ENCODE results near the gene ZNF280D.
"Not testable (repeated sequence)": the region's sequence is repeated elsewhere in the genome, so short reads cannot be mapped to it uniquely, and the experiment has no call there.

The ZNF280D gene

DNA sequence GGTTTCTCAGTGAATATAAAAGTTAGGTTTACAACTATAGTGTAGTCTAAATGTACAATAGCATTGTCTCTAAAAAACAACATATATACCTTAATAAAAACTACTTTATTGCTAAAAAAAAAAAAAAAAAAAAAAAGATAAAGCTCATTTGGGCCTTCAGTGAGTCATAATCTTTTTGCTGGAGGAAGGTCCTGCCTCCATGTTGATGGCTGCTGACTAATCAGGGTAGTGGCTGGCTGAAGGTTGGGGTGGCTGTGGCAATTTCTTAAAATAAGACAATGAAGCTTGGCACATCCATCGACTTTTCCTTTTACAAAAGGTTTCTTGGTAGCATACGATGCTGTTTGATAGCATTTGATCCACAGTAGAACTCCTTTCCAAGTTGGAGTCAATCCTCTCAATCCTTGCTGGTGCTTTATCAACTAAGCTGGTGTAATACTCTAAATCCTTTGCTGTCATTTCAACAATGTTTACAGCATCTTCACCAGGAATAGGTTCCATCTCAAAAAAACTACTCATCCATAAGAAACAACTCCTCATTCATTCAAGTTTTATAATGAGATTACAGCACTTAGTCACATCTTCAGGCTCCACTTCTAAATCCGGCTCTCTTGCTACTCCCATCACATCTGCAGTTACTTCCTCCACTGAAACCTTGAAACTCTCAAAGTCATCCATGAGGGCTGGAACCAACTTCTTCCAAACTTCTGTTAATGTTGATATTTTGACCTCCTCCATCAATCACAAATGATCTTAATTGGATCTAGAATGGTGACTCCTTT is 13.3 kb downstream of the ZNF280D start:
- no peak overlapping the region for H3K4me3 ChIP-seq (replicated peaks; ENCODE audit: low read depth, low read length)
- no peak for DNase-seq (ENCODE audit: extremely low read depth, low read depth)
- TF ChIP-seq, protein P1, sequence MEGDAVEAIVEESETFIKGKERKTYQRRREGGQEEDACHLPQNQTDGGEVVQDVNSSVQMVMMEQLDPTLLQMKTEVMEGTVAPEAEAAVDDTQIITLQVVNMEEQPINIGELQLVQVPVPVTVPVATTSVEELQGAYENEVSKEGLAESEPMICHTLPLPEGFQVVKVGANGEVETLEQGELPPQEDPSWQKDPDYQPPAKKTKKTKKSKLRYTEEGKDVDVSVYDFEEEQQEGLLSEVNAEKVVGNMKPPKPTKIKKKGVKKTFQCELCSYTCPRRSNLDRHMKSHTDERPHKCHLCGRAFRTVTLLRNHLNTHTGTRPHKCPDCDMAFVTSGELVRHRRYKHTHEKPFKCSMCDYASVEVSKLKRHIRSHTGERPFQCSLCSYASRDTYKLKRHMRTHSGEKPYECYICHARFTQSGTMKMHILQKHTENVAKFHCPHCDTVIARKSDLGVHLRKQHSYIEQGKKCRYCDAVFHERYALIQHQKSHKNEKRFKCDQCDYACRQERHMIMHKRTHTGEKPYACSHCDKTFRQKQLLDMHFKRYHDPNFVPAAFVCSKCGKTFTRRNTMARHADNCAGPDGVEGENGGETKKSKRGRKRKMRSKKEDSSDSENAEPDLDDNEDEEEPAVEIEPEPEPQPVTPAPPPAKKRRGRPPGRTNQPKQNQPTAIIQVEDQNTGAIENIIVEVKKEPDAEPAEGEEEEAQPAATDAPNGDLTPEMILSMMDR (IDR thresholded peaks at IDR 0.05; ENCODE audit: low read depth, low read length, missing control alignments) = no peak

DNA sequence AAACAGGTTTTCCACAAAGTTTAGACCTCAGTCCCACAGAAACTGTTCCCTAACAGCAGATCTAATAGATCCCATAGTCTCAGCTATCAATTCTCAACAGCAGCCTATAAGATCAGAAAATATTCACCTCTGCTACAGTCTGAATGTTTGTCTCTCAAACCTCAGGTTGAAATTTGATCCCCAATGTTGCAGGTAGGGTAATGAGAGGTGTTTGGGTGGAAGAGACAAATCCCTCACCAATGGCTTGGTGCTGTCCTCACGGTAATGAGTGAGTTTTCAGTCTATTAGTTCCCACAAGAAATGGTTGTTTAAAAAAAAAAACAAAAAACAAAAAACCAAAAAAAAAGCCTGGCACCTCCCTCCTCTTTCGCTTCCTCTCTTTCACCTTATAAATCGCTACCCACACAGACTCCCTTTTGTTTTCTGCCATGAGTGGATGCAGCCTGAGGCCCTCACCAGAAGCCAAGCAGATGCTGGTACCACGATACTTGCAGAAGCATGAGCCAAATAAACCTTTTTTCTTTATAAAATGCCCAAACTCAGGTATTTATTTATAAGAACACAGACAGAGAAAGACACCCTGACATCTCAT is 14.2 kb downstream of the ZNF280D start:
- DNase-seq (ENCODE audit: extremely low read depth, low read depth) = no peak
- TF ChIP-seq, protein P1 (IDR thresholded peaks at IDR 0.05; ENCODE audit: low read depth, low read length, missing control alignments) = no peak
- H3K4me3 ChIP-seq (replicated peaks; ENCODE audit: low read depth, low read length) = no peak overlapping the region

DNA sequence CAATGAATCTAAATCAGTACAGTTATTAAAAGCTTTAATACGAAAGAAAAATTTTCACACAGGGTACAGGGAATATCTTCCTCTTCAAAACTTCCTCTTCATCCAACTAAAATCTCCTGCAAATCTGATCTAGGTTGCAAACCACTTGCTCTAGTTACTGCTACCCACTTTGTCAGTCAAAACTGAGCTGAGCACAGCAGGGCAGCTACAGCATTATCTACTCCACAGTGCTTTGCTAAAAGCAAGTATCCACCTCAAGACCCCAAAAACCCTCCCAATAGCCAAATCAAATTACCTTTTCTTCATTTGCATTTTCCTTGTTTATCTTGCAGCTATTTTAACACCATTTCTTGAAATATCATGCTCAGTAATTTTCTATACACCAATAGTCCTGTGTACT is 14.7 kb downstream of the ZNF280D start:
- no peak overlapping the region for H3K4me3 ChIP-seq (replicated peaks; ENCODE audit: low read depth, low read length)
- TF ChIP-seq, protein P1 (IDR thresholded peaks at IDR 0.05; ENCODE audit: low read depth, low read length, missing control alignments) = no peak
- no peak for DNase-seq (ENCODE audit: extremely low read depth, low read depth)

DNA sequence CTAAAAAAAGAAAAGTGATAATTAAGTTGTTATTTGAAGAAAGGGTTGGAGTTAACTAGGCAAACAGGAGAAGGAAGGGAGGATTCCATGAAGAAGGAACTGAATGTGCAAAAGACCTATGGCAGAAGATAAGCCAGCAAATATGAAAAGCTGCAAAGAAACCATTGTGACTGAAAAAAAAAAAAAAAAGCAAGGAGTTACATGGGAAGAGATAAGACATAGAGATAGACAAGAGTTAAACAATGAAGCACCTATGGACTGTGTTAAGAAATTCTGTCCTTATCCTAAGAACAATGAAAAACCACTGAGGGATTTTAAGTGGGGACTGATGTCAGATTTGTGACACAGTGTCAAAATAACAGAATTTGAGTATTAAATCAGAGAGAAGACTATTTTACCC is 17.0 kb downstream of the ZNF280D start:
- H3K4me3 ChIP-seq (replicated peaks; ENCODE audit: low read depth, low read length) = no peak overlapping the region
- TF ChIP-seq, protein P1 (IDR thresholded peaks at IDR 0.05; ENCODE audit: low read depth, low read length, missing control alignments) = no peak
- no peak for DNase-seq (ENCODE audit: extremely low read depth, low read depth)

DNA sequence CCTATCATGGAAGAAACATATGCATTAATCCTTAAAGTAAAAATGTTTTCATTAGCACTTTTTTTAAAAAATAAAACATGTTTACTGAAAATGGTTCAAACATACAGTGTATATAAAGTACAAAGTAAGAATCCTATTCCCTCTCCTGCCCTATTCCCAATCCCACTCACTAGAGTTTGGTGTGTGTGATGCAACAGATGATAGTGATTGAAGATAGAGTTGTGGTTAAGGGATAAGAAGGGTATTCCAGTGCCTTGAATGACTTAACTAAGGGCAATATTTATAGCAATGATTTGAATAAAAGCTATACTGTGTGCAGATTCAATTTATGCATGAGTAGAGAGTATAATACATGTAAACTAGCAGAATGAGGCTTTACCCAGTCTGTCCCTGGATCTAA is 18.1 kb downstream of the ZNF280D start:
- TF ChIP-seq, protein P1 (IDR thresholded peaks at IDR 0.05; ENCODE audit: low read depth, low read length, missing control alignments) = no peak
- no peak for DNase-seq (ENCODE audit: extremely low read depth, low read depth)

DNA sequence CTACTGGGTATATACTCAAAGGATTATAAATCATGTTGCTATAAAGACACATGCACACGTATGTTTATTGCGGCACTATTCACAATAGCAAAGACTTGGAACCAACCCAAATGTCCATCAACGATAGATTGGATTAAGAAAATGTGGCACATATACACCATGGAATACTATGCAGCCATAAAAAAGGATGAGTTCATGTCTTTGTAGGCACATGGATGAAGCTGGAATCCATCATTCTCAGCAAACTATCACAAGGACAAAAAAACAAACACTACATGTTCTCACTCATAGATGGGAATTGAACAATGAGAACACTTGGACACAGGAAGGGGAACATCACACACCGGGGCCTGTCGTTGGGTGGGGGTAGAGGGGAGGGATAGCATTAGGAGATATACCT is 23.8 kb downstream of the ZNF280D start:
- DNase-seq (ENCODE audit: extremely low read depth, low read depth); H3K4me3 ChIP-seq (replicated peaks; ENCODE audit: low read depth, low read length): not testable (repeated sequence)

More for the DNA sequence above, 18.1 kb downstream of the ZNF280D start:
- no peak overlapping the region for H3K4me3 ChIP-seq (replicated peaks; ENCODE audit: low read depth, low read length)

DNA sequence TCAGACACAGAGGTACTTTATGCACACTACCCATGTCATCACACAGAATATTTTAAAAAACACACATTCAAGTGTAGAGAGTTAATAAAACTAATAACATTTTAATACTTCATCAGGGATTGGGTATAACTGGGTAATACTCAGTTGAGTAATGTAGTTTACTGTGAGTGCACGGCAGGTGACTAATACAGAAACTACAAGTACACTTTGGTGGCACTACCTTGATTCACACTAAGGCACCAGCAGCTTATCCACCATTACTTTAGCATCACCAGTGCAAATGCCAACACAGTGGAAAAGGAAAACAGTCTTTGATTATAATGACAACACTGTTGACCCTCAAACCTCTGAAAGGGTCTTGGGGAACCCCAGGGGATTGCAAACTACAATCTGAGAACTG is 33.6 kb downstream of the ZNF280D start:
- no peak overlapping the region for H3K4me3 ChIP-seq (replicated peaks; ENCODE audit: low read depth, low read length)
- TF ChIP-seq, protein P1 (IDR thresholded peaks at IDR 0.05; ENCODE audit: low read depth, low read length, missing control alignments) = no peak
- DNase-seq (ENCODE audit: extremely low read depth, low read depth) = no peak
